Stomach smooth muscle (tissue), 2 donors: Measurements from ENCODE around the gene CYP1A1.

Source experiments
- H3K27ac ChIP-seq: one replicate; pipeline ENCODE4 v1.7.0; 2013; ENCODE audit warnings: mild to moderate bottlenecking, low read length, inconsistent platforms
- H3K27me3 ChIP-seq, 2 donors: one replicate each; pipeline ENCODE4 v1.7.0; 2013; ENCODE audit warnings: low read length in 2 of 2; ENCODE audit not compliant: insufficient read depth in 2 of 2, control insufficient read depth in 1 of 2
- H3K36me3 ChIP-seq, 2 donors: one replicate each; pipeline ENCODE4 v1.7.0; 2013; ENCODE audit warnings: low read length in 2 of 2; ENCODE audit not compliant: control insufficient read depth in 2 of 2, insufficient read depth in 2 of 2
- H3K4me1 ChIP-seq: one replicate; pipeline ENCODE4 v1.7.0; 2013; ENCODE audit warnings: low read length; ENCODE audit not compliant: control insufficient read depth, insufficient read depth
- H3K4me3 ChIP-seq, 2 donors: one replicate each; pipeline ENCODE4 v1.7.0; 2013; ENCODE audit warnings: low read length in 2 of 2
- H3K9ac ChIP-seq, 2 donors: one replicate each; pipeline ENCODE4 v1.7.0; 2013; ENCODE audit warnings: low read length in 2 of 2, mild to moderate bottlenecking in 1 of 2
- H3K9me3 ChIP-seq, 2 donors: one replicate each; pipeline ENCODE4 v1.7.0; 2013; ENCODE audit warnings: low read length in 2 of 2; ENCODE audit not compliant: control insufficient read depth in 2 of 2
- donor health status: healthy.
- donor health status: Pancreatic carcinoma.

The CYP1A1 gene

GRCh38 chr15:74723754-74724334 lies 1.5 kb downstream of the CYP1A1 start:
- Histone ChIP-seq H3K9ac (no peak overlapping the region), H3K27me3 (peaks cover 7 to 11% of the 10 kb centered on the region in 2 donors), H3K9me3 (no peaks in the 10 kb centered on the region), H3K4me3 (no peak overlapping the region), H3K4me1 (peaks cover 21% of the 10 kb centered on the region), H3K27ac (no peak overlapping the region), H3K36me3 (no peaks in the 10 kb centered on the region)

DNA sequence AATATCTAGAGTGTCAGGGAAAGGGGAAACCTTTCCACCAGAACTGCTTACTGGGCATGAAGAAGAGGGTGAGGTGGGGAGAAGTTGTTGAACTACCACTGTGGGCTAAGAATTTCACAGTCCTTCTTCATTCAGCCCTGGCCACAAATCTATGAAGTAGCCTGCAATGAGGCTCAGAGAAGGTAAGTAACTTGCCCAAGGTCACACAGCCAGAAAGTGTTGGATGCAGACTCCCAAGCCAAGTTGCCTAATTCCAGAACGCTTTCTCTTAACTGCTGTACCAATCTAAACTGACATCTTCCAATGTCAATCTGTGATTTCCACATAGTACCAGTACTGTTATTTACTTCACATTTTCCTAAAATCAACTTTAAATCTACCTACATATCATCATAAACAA lies 2.1 kb downstream of the CYP1A1 start:
- peaks cover 7 to 11% of the 10 kb centered on the region in 2 donors for H3K27me3 ChIP-seq
- peaks cover 21% of the 10 kb centered on the region for H3K4me1 ChIP-seq
- no peak overlapping the region for H3K27ac ChIP-seq
- H3K9me3 ChIP-seq: no peaks in the 10 kb centered on the region
- no peak overlapping the region for H3K4me3 ChIP-seq
- no peaks in the 10 kb centered on the region for H3K36me3 ChIP-seq
- no peak overlapping the region for H3K9ac ChIP-seq

DNA sequence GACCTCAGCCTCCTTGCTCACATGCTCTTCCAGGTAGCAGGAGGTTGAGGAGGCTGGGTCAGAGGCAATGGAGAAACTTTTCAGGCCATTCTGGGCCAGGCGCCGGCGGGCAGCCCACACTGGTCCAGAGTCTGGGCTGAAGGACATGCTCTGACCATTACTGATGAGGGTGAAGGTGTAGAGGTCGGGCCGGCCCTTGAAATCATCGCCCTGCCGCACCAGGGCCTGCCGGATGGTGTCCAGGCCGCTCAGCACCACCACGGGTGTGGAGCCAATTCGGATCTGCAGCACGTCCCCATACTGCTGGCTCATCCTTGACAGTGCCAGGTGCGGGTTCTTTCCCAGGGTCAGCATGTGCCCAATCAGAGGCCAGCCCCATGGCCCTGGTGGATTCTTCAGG lies 2.7 kb downstream of the CYP1A1 start:
- no peak overlapping the region for H3K27ac ChIP-seq
- H3K27me3 ChIP-seq: peaks cover 6 to 7% of the 10 kb centered on the region in 2 donors
- H3K4me1 ChIP-seq: peaks cover 16% of the 10 kb centered on the region
- no peak overlapping the region for H3K4me3 ChIP-seq
- no peaks in the 10 kb centered on the region for H3K9me3 ChIP-seq
- no peak overlapping the region for H3K9ac ChIP-seq
- no peaks in the 10 kb centered on the region for H3K36me3 ChIP-seq

DNA sequence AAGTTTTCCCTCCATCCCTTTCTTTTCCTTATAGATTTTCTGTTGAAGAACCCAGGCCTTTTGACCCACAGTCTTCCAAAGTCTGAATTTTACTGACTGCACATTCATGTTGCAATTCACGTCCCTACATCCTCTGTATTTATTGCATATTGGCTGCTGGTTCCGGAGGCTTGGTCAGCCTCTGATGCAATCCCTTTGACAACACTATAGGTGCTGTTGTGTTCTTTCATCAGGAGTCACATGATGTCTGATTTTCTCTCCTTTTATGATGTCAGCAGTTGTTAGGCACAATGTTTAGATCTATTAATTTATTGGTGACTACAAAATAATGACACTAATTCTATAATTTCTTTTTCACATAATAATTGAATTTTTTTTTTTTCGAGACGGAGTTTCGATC lies 8.7 kb downstream of the CYP1A1 start:
- peaks cover 0 to 2% of the 10 kb centered on the region in 2 donors for H3K27me3 ChIP-seq
- H3K4me3 ChIP-seq: no peak overlapping the region
- H3K36me3 ChIP-seq: no peaks in the 10 kb centered on the region
- H3K9me3 ChIP-seq: no peaks in the 10 kb centered on the region
- H3K9ac ChIP-seq: no peak overlapping the region
- H3K27ac ChIP-seq: no peak overlapping the region
- H3K4me1 ChIP-seq: no peaks in the 10 kb centered on the region

DNA sequence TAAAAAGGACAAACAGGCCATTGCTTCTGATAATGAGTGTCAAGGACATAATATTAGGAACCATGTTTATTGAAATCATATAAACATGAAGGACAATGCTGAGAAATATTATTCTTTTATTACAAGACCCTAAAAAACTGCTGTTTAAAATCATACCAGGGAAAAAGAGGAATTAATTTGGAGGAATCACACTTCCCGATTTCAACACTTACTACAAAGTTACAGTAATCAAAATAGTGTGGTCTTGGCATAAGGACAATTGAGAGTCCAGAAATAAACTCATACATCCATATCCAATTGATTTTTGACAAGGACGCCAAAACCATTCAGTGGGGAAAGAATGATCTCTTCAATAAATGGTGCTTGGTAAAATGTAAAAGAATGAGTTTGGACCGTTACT lies 13.0 kb downstream of the CYP1A1 start:
- Histone ChIP-seq H3K27me3 (peaks cover 0 to 7% of the 10 kb centered on the region in 2 donors), H3K4me1 (no peaks in the 10 kb centered on the region), H3K9me3 (no peaks in the 10 kb centered on the region), H3K4me3 (no peak overlapping the region), H3K9ac (no peak overlapping the region), H3K36me3 (no peaks in the 10 kb centered on the region), H3K27ac (no peak overlapping the region)

- Histone ChIP-seq H3K27me3 (peaks cover 0 to 7% of the 10 kb centered on the region in 2 donors), H3K9ac (no peak overlapping the region), H3K36me3 (no peaks in the 10 kb centered on the region), H3K9me3 (no peaks in the 10 kb centered on the region), H3K4me1 (no peaks in the 10 kb centered on the region), H3K4me3 (no peak overlapping the region), H3K27ac (no peak overlapping the region)
These were observed 14.8 kb downstream of the CYP1A1 start for GRCh38 chr15:74710319-74711094.

GRCh38 chr15:74709892-74710291 lies 15.4 kb downstream of the CYP1A1 start:
- Histone ChIP-seq H3K27ac (no peak overlapping the region), H3K27me3 (peaks cover 0 to 7% of the 10 kb centered on the region in 2 donors)

DNA sequence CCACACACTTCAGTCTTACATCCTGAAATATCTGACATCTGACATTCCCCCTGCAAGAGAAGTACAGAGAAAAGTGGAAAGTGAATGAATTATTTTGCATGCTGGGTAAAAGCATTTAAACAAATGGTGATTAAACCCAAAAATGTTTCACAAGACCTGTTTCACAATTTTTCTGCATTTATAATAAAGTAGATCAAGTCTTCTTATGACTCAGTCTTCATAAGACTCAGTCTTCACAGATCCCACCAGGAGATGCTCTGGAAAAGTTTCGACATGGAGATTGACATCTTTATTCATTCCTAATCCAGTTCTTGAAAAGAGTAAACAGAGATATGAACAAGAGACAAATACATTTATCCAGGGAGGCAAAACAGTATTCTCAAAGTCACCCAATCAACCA lies 16.3 kb downstream of the CYP1A1 start:
- Histone ChIP-seq H3K4me3 (no peak overlapping the region), H3K27ac (no peak overlapping the region), H3K4me1 (no peaks in the 10 kb centered on the region), H3K27me3 (peaks cover 0 to 7% of the 10 kb centered on the region in 2 donors), H3K9me3 (no peaks in the 10 kb centered on the region), H3K36me3 (no peaks in the 10 kb centered on the region), H3K9ac (no peak overlapping the region)

More at GRCh38 chr15:74709892-74710291, 15.4 kb downstream of the CYP1A1 start:
- H3K4me1 ChIP-seq: no peaks in the 10 kb centered on the region
- H3K4me3 ChIP-seq: no peak overlapping the region
- no peaks in the 10 kb centered on the region for H3K9me3 ChIP-seq
- no peak overlapping the region for H3K9ac ChIP-seq
- no peaks in the 10 kb centered on the region for H3K36me3 ChIP-seq

DNA sequence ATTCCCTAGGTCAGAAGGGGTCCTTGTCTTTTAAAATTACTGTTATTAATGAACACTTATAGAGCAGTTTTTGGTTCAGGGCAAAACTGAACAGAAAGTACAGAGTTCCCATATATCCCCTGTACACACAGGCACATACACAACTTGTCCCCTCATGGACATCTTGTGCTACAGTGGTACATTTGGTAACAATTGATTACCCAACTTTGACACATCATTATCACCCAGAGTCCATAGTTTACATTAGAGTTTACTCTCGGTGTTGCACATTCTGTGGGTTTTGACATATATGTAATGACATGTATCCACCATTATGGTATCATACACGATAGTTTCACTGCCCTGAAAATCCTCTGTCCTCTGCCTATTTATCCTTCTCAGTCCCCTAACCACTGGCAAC lies 28.5 kb downstream of the CYP1A1 start:
- H3K27me3 ChIP-seq: peaks cover 0 to 2% of the 10 kb centered on the region in 2 donors
- H3K27ac ChIP-seq: no peak overlapping the region
- H3K36me3 ChIP-seq: no peaks in the 10 kb centered on the region
- no peaks in the 10 kb centered on the region for H3K9me3 ChIP-seq
- peak overlapping the region; percentile 94 to 98 for H3K4me3 ChIP-seq
- no peak overlapping the region for H3K9ac ChIP-seq
- H3K4me1 ChIP-seq: peaks cover 21% of the 10 kb centered on the region

GRCh38 chr15:74696398-74696729 lies 29.0 kb downstream of the CYP1A1 start:
- H3K36me3 ChIP-seq: no peaks in the 10 kb centered on the region
- peak overlapping the region; percentile 91 to 98 for H3K9ac ChIP-seq
- H3K4me1 ChIP-seq: peaks cover 21% of the 10 kb centered on the region
- H3K27me3 ChIP-seq: peaks cover 0 to 2% of the 10 kb centered on the region in 2 donors
- peak overlapping the region; percentile 87 for H3K27ac ChIP-seq
- H3K9me3 ChIP-seq: no peaks in the 10 kb centered on the region
- peak overlapping the region; percentile 94 to 98 for H3K4me3 ChIP-seq
